Spleen (tissue), 7 donors: Measurements from ENCODE around the gene FKBP4.
"Not testable (repeated sequence)": the region's sequence is repeated elsewhere in the genome, so short reads cannot be mapped to it uniquely, and the experiment has no call there.

Experiments
- POLR2A ChIP-seq, 3 donors: fragments of 450-650 bp; IDR thresholded peaks; one replicate each; pipeline ENCODE4 v1.5.1; 2017; ENCODE audit warnings: antibody characterized with exemption in 3 of 3, mild to moderate bottlenecking in 1 of 3
- TF ChIP-seq, protein P1 (sequence below), 11 experiments: fragments of 200-600 bp in 7 of 11; fragments of 450-650 bp in 4 of 11; sonication (generic) in 4 of 11; IDR thresholded peaks in 8 of 11; conservative IDR thresholded peaks in 3 of 11; 1 replicate in 7 of 11; 2 replicates in 4 of 11; pipeline versions ENCODE4 v1.4.0 to v1.8.0; 2016 to 2021; ENCODE audit warnings: antibody characterized with exemption in 11 of 11, inconsistent platforms in 4 of 11, mild to moderate bottlenecking in 1 of 11
- donor health status: DM: no; HTN: no; CAD: no; lungs with moderate emphysema.
- donor health status: DM: no; HTN: no; CAD: no.
- donor health status: DM: no; HTN: no; CAD: no.

DNA sequence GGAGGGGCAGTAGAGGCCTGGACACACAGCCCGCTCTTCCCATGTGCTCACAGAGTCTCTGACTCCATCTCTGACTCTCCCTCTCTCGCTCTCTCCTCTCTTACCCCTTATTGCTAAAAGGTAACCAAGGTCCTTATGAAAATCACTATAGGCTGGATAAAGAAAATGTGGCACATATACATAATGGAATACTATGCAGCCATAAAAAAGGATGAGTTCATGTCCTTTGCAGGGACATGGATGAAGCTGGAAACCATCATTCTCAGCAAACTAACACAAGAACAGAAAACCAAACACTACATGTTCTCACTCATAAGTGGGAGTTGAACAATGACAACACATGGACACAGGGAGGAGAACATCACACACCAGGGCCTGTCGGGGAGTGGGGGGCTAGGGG, 24.2 kb upstream of the FKBP4 start:
- TF ChIP-seq, protein P1, sequence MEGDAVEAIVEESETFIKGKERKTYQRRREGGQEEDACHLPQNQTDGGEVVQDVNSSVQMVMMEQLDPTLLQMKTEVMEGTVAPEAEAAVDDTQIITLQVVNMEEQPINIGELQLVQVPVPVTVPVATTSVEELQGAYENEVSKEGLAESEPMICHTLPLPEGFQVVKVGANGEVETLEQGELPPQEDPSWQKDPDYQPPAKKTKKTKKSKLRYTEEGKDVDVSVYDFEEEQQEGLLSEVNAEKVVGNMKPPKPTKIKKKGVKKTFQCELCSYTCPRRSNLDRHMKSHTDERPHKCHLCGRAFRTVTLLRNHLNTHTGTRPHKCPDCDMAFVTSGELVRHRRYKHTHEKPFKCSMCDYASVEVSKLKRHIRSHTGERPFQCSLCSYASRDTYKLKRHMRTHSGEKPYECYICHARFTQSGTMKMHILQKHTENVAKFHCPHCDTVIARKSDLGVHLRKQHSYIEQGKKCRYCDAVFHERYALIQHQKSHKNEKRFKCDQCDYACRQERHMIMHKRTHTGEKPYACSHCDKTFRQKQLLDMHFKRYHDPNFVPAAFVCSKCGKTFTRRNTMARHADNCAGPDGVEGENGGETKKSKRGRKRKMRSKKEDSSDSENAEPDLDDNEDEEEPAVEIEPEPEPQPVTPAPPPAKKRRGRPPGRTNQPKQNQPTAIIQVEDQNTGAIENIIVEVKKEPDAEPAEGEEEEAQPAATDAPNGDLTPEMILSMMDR (IDR thresholded peaks at IDR 0.05 in 8 of 11, conservative IDR thresholded peaks at IDR 0.05 in 3 of 11): not testable (repeated sequence)
- not testable (repeated sequence) for TF ChIP-seq POLR2A (IDR thresholded peaks at IDR 0.05)
